ENCODE results near the gene OLFM1.

- TF ChIP-seq CTCF (IDR thresholded peaks at IDR 0.05) (no peak), POLR2A (IDR thresholded peaks at IDR 0.05) (no peak)
These were observed 64.5 kb downstream of the OLFM1 start for GRCh38 chr9:135151757-135152613.

Data from body of pancreas (tissue), 4 donors.